LHCN-M2 (cell line): ENCODE data around the gene SLC52A3. TPM values are rescaled to one million over a fixed set of nuclear protein-coding genes. Genes with fewer than 3 reads are reported as not detected.
A peak's percentile ranks its signal among the peaks of the same experiment; 100 is the strongest.
"Not testable (repeated sequence)": the region's sequence is repeated elsewhere in the genome, so short reads cannot be mapped to it uniquely, and the experiment has no call there.

Source experiments
- DNase-seq: peaks from one replicate; pipeline ENCODE4 v3.0.0-alpha.2; 2012; ENCODE audit warnings: low read depth
- total RNA-seq: library from RNA; depleted of rRNA; stranded (reverse); fragments of >200 nt; gene quantifications from 2 replicates; pipeline ENCODE4 v1.2.3, GENCODE V29; 2014; rRNA removed

Gene SLC52A3
- total RNA-seq, 1 experiment from 2014 or later: not detected

DNA sequence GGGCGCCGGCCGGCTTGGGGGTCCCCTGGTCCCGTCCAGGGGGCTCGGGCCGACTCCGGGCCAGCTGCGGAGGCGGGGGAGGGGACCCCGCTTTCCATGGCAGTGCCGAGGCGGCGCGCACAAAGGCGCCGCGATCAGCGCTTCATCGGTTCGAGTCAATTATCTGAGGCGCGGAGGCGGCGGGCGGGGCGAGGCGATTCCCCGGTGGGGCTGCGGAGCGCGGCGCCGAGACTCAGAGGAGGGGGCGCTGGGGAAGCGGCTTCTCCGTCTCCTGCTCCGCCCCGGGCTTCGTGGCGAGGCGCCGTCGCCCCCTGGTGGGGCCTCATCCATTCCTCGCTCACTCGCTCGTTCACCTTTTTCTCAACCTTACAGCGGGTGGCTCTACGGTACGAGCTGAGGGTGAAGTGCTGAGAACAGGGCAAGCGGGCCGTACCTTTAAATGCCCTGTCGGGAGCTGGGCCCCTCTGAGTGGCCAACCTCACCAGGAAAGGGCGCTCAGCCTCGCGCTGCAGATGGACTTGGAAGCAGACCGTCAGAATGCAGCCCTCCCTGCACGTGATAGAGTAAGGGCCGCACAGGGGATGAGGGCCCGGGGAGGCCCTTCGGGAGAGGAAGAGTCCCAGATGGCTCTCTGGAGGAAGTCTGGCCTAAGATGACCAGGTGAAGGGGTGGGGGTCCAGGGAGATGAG is 39.9 kb downstream of the SLC52A3 start:
- DNase-seq: no peak

DNA sequence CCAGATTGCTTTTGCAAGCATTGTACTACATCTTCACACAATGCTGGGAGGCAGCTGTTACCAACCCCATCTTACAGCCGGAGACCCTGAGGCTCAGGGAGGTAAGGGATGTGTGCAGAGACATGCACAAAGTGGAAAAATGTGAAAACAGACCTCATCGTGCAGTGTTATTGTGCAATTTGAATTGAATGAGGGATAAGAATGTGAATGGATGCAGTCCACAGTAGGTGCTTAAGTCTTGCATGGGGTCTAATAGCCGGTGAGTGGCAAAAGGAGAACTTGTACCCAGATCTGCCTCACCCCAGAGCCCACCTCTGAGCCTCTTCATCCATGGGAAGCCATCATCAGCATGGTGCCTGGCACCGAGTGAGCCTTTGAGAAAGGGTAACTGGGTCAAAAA is 42.1 kb downstream of the SLC52A3 start:
- no peak for DNase-seq

DNA sequence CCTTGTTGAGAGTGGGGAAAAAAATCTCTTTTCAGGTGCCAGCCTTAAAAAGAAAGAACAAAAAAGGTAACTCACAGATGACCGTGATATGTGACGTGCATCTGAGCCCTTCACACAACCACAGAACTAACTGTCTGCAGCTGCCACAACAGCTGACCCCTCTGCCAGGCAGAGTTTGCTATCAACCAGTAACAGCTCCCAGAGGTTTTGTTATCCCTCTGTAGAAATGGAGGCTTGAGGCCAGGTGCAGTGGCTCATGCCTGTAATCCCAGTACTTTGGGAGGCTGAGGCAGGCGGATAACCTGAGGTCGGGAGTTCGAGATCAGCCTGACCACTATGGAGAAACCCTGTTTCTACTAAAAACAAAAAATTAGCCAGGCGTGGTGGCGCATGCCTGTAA is 42.8 kb downstream of the SLC52A3 start:
- peak; percentile 50 for DNase-seq

DNA sequence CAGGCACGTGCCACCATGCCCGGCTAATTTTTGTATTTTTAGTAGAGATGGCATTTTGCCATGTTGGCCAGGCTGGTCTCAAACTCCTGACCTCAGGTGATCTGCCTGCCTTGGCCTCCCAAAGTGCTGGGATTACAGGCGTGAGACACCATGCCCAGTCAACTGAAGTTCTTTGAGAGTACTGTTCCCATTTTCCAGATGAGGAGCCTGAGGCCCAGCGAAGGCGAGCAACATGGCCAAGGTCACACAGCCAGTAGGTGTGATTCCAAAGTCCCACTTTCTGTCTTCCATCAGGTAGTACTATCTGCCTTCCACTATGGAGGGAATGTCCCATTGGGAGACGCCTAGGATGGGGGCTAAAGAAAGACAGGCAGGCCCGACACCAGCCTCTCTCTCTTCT is 43.5 kb downstream of the SLC52A3 start:
- not testable (repeated sequence) for DNase-seq

DNA sequence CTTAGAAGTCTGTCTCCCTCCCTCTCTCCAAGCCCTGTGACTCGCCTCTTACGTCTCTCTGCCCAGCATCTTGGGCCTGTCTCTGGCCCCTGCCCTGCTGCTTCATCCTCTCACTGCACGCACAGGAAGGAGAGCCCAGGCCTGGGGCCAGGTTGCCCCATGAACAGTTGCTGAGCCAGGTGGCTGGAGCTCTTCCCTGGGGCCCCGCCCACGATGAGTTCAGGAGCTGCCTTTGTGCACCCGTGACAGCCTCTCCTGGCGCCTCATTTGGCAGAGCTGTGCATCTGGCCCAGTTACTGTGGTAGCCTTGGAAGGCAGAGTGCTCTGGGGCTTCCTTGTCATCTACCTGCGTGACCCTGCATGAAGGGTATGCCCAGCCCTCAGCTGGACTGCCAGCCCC is 44.5 kb downstream of the SLC52A3 start:
- DNase-seq: no peak

DNA sequence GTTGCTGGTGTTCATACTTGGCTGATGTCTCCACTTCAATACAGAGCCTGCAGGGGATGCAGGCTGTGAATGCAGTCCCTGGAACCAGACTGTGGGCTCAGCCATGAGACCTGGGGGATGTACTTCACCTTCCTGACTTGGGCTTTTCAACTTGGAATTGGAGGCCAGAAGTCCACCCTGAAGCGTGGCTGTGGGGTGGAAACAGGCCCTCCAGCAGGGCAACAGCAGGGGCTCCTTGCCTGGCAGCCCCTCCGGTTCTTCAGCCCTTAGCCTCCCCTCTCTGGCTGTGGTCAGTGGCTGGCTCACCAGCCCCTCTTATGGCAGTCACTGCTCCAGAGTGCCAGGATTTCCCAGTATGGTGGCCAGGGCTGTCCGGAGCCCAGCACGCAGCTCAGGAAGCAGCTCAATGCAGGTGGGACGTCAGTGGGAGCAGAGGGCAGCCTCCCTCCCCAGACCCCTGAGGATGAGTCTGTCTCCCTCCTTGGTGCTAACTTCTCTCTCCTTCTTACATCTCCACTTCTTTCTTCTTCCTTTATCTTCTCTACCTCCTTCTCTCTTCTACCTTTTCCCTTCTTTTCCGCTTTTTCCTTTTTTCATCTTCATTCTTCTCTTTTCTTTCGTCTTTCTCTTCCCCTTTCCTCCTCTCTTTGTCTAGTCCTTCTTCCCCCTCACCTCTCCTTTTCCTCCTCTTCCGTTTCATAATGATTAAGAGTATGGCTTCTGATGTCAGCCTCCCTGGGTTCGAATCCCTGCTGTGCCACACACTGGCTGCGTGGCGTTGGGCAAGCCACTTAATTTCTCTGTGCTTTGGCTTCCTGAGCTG is 45.3 kb downstream of the SLC52A3 start:
- DNase-seq: no peak

DNA sequence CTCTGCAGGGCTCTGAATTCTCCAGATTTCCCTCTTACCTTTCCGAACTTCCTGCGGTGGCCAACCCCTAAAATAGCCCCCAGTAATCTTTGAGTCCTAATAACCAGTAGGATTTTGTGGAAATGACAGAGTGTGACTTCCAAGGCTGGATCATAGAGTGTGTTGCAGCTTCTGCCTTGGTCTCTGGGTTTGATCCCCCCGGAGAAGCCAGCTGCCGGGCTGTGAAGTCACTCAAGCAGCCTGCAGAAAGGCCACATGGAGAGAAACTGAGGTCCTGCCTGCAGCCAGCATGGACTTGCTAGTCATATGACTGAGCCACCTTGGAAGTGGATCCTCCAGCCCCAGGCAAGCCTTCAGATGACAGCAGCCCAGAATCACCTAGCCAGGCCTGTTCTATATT is 46.4 kb downstream of the SLC52A3 start:
- DNase-seq: no peak

DNA sequence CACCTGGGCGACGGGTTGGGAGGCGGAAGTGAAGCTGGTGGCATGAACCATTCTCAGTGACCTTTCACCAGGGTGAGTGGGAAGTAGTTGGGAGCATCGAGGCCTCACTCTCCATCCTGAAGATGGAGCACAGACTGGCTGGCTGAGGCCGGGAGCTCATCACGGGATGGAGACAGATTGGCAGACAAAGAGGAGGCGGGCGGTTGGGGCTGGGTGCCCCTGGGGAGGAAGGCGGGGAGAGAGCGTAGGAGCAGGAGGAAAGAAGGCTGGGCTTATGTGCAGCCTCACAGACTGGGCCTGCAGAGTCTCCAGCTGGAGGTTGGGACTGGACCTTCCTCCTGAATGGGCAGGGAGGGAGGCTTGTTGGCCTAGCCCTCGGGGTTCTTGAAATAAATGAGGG is 48.5 kb downstream of the SLC52A3 start:
- no peak for DNase-seq

DNA sequence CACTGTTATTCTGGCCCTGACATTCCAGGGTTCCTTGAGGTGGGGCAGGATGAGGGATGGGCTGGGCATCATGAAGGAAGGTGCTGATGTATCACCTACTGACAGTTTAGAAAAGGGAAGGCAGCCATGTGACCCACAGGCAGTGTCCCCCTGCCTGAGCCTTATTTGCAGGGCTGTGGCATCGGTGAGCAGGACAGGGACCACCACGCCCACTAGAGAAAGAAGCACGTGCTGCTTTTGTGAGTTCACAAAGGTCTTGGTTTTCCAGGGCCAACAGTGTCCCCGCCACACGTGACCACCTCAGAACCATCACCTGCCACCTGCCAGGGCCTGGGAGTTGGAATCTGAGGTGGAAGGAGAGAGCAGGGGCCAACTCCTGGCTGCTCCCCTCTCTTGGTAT is 49.2 kb downstream of the SLC52A3 start:
- DNase-seq: no peak

DNA sequence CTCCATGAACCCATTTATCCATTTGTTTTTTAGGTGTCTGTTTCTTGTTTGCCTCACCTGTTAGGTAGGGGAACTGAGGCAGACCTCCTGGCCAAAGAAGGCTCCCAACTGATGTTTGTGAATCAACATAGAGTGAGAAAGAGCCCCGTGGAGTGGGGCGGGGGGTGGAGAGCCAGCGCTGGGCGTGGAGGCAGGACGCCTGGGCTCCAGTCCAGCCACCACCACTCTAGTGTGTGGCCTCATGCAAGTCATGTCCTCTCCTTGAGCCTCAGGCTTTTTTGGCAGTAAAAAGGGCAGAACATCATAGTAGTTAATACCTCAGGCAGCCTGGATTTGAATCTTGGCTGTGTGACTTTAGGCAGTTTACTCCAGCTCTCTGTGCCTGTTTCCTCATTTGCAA is 50.5 kb downstream of the SLC52A3 start:
- no peak for DNase-seq

DNA sequence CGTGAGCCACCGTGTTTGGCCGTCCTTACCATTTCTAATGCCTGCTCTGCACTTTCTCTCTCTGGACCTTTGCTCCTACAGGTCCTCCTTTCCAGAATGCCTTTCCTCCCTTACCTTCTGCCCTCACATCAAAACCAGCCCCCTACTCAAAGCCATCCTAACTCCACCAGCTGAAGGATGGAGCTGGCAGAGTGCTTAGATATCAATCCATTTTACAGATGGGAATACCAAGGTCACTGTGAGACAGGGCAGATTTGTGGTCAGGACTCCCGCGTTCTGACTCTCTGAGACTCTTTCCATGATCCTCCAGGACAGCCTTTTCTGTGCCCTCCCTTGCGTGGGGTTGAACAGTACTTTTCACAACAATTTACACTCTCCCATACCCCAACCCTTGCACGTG is 51.0 kb downstream of the SLC52A3 start:
- no peak for DNase-seq

DNA sequence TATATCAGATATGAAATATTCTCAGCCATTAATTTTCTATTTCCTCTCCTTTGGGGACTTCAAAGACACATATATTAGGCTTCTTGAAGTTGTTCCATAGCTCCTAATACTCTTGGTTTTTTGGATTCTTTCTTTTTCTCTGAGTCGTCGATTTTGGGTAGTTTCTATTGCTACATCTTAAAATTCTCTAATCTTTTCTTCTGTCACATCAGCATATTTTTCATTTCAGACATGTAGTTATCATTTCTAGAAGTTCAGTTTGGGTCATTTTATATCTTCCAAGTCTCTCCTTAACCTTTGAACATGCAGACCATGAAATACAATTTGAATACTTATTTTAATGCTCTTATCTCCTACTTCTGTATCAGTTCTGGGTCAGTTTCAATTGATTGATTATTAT is 53.8 kb downstream of the SLC52A3 start:
- no peak for DNase-seq

DNA sequence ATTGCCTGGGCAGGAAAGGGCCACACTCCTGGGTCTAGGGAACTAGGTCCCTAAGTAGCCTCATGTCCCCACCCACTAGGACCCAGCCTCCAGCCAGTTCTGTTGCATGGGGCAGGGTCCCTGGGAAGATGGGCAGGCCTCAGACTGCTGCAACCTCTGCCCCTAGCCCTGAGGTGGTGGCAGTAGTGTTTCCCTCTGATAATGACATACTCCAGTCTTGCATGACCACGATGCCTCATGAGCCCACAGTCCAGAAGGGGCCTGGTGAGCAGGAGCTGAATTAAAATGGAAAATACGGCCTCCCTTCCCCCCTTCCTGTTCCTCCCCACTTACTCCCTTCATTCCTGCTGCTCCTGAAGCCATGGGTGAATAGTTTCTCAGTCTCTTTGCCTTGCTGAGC is 56.7 kb downstream of the SLC52A3 start:
- no peak for DNase-seq

DNA sequence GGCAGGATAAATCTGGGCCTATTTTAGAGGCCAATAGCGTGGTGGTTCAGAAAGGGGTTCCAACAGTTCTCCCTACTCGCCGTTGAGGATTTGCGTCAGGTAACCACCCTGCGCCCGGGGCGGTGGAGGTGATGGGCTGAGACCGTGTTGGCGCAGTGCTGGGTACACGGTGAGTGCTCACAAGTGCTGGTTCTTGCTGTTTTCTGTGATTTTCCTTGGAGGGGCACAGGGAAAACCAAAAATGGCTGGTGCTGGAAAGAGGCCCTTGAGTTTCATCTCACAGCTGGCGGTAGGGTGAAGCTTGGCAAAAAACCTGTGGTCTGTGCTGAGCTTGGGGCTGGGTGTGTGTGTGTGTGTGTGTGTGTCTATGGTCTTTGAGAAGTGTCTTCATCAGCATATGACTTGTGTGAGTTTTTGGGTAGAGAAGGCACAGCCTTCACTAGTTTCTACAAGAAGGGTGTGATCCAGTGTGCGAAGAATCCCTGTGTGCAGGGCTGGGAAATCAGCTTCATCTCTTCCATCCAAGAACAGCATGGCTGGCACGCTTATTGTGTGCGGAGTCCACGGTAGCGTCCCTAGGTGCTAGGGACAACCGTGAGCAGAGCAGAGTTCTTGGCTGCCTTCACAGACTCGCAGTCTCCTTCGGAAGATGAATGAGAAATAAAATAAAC is 57.4 kb downstream of the SLC52A3 start:
- no peak for DNase-seq

Other genes with a start within 250 kb of the SLC52A3 start
- gene CSNK2A1, start 224.7 kb downstream of the SLC52A3 start, total RNA-seq: 116 and 137 TPM in 2 replicates
- not detected in 2 replicates for gene TCF15, start 158.2 kb downstream of the SLC52A3 start, total RNA-seq
- 54.3 and 57.6 TPM in 2 replicates for gene SRXN1, start 115.3 kb downstream of the SLC52A3 start, total RNA-seq
- not detected in 2 replicates for gene SCRT2, start 92.7 kb downstream of the SLC52A3 start, total RNA-seq
- gene FAM110A, start 65.2 kb upstream of the SLC52A3 start, total RNA-seq: 7.6 and 8.8 TPM in 2 replicates
- not detected in 2 replicates for gene ANGPT4, start 147.8 kb upstream of the SLC52A3 start, total RNA-seq
- not detected in 2 replicates for gene RSPO4, start 233.8 kb upstream of the SLC52A3 start, total RNA-seq